Neural crest cell (in vitro differentiated cells): ENCODE data around the gene SHH. TPM values are rescaled to one million over a fixed set of nuclear protein-coding genes. Genes with fewer than 3 reads are reported as not detected.
"Not testable (repeated sequence)": the region's sequence is repeated elsewhere in the genome, so short reads cannot be mapped to it uniquely, and the experiment has no call there.

Source experiments
- DNase-seq: peaks from one replicate; pipeline ENCODE4 v3.0.0; 2021; ENCODE audit warnings: low read depth, mixed read lengths, low spot score
- H3K27ac Mint-ChIP-seq: one replicate; pipeline ENCODE4 v1.8.0; 2021; ENCODE audit warnings: mild to moderate bottlenecking, mixed read lengths; ENCODE audit not compliant: unreplicated experiment
- H3K27me3 Mint-ChIP-seq: 2 replicates; pipeline ENCODE4 v1.8.0; 2021; ENCODE audit warnings: low read depth, mild to moderate bottlenecking, mixed read lengths
- H3K36me3 Mint-ChIP-seq: 2 replicates; pipeline ENCODE4 v1.8.0; 2021; ENCODE audit warnings: low read depth, mild to moderate bottlenecking, mixed read lengths
- H3K4me1 Mint-ChIP-seq: 2 replicates; pipeline ENCODE4 v1.8.0; 2021; ENCODE audit warnings: mixed read lengths
- H3K4me3 Mint-ChIP-seq: one replicate; pipeline ENCODE4 v1.8.0; 2021; ENCODE audit warnings: mild to moderate bottlenecking, mixed read lengths
- H3K9me3 Mint-ChIP-seq: 2 replicates; pipeline ENCODE4 v1.8.0; 2021; ENCODE audit warnings: mixed read lengths
- CTCF ChIP-seq: fragments of 200-600 bp; sonication (generic); conservative IDR thresholded peaks from 2 replicates; pipeline ENCODE4 v1.5.0; 2021; ENCODE audit warnings: antibody characterized with exemption, mild to moderate bottlenecking
- total RNA-seq: library from RNA; stranded (reverse); gene quantifications from 2 replicates; pipeline ENCODE4 v1.2.1, GENCODE V29; 2021

The SHH gene
- total RNA-seq, 1 donor from 2014 or later = not detected

DNA sequence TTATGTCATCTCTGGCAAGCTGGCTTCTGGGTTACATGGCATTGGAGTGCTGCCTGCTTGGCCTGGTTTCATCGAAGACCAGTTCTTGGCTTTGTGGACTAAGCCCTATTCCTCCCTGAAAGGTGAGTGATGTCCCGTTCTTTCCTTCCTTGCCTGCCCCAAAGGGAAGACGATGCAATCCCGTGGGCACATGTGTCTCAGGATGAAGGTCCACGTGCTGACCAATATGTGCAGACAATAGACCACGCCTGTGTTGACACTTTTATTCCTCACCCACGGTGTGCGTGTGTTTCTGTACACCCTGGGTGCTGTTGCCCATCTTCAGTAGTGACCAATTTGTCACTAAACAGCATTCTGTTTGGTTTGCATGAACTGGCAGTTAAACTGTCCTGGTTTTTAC lies 28.6 kb upstream of the SHH start:
- H3K4me3 Mint-ChIP-seq = no peak overlapping the region
- no peaks in the 10 kb centered on the region for H3K4me1 Mint-ChIP-seq
- H3K27ac Mint-ChIP-seq = no peak overlapping the region

GRCh38 chr7:155840262-155840885 lies 28.1 kb upstream of the SHH start:
- no peaks in the 10 kb centered on the region for H3K36me3 Mint-ChIP-seq
- no peak overlapping the region for H3K4me3 Mint-ChIP-seq
- H3K9me3 Mint-ChIP-seq = no peaks in the 10 kb centered on the region
- H3K27me3 Mint-ChIP-seq = peaks cover 5% of the 10 kb centered on the region
- DNase-seq = no peak
- no peaks in the 10 kb centered on the region for H3K4me1 Mint-ChIP-seq
- no peak for TF ChIP-seq CTCF
- H3K27ac Mint-ChIP-seq = no peak overlapping the region

More for the DNA sequence above, 28.6 kb upstream of the SHH start:
- no peak for TF ChIP-seq CTCF
- Mint-ChIP-seq H3K36me3 (no peaks in the 10 kb centered on the region), H3K27me3 (peaks cover 5% of the 10 kb centered on the region), H3K9me3 (no peaks in the 10 kb centered on the region)
- no peak for DNase-seq

DNA sequence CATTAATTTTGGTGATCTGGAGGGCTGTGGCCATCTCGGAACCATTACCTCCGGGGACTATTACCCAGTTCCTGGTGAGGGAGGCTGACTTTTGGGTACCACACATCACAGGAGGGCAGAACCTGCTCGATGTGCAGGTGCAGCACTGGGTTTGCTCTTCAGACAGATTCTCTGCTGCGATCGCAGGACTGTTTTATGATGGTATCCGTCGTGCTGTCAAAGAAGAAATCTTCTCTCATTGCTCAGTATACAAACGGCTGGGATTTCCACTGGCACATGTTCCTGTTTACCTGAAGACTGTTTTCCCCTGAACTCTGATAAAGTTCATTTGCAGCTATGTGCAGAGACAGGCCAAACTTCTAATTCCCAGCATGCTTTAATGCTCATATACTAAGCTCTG lies 27.2 kb upstream of the SHH start:
- no peak for DNase-seq
- TF ChIP-seq CTCF = no peak
- H3K27me3 Mint-ChIP-seq = peaks cover 5% of the 10 kb centered on the region
- H3K4me3 Mint-ChIP-seq = no peak overlapping the region
- H3K4me1 Mint-ChIP-seq = no peaks in the 10 kb centered on the region
- H3K9me3 Mint-ChIP-seq = no peaks in the 10 kb centered on the region
- no peaks in the 10 kb centered on the region for H3K36me3 Mint-ChIP-seq
- H3K27ac Mint-ChIP-seq = no peak overlapping the region

DNA sequence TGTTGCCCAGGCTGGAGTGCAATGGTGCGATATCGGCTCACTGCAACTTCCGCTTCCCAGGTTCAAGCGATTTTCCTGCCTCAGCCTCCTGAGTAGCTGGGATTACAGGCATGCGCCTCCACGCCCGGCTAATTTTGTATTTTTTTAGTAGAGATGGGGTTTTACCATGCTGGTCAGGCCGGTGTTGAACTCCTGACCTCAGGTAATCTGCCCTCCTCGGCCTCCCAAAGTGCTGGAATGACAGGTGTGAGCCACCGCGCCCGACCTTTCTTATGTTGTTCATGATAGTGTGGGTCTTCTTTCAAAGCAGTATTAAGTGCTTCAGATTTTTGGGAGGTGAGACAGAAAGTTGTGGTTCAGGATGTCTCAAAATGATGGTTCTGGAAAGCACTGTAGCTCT lies 26.0 kb upstream of the SHH start:
- not testable (repeated sequence) for H3K36me3 Mint-ChIP-seq, H3K27ac Mint-ChIP-seq, H3K27me3 Mint-ChIP-seq, H3K4me1 Mint-ChIP-seq, H3K9me3 Mint-ChIP-seq, DNase-seq, H3K4me3 Mint-ChIP-seq

GRCh38 chr7:155837126-155837479 lies 24.8 kb upstream of the SHH start:
- DNase-seq = no peak
- Mint-ChIP-seq H3K36me3 (no peaks in the 10 kb centered on the region), H3K27ac (no peak overlapping the region), H3K27me3 (peaks cover 5% of the 10 kb centered on the region), H3K4me1 (no peaks in the 10 kb centered on the region), H3K9me3 (no peaks in the 10 kb centered on the region), H3K4me3 (no peak overlapping the region)
- TF ChIP-seq CTCF = no peak

DNA sequence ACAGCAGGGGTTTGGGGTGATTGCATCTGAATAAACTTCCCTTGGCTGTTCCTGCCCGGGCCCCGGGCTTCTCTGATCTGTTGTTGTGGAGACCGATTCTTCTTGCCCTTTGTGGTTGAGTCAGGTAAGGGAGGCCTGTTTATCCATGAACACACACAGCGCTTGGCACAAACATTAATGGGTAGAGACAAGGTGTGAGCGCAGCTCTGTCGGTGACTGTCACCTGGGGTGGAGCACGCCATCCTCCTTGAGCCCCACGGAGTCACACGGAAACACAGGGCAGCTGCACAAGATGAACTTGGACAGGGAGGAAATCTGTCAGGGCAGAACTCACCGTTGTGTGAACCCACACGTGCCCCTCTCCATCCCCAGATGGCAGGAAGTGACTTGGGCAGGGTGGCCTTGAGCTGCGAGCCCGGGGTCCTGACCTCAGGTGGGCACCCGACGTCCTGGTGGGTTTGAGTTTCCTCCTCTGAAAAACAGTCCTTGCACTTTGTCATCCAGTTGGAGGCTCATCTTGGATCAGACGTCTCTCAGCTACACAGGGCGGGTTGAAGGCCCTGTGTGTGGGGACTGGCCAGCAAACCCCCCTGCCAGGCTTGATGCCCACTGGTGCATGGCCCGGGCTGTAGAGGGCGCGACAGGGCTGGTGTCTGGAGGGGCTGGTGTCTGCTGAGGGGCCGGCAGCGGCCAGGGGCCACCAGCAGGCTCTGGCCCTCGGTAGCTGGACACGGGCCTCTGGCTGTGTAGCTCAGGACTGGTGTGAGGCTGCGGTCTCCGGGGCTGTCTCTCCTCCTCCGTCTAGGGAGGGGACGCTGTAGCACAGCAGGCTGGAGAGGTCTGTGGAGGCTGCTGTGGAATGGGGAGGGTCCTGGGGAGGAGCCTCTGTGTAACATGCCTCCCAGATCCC lies 24.2 kb upstream of the SHH start:
- Mint-ChIP-seq H3K9me3 (no peaks in the 10 kb centered on the region), H3K27me3 (peaks cover 5% of the 10 kb centered on the region), H3K36me3 (no peaks in the 10 kb centered on the region), H3K4me1 (no peaks in the 10 kb centered on the region), H3K27ac (no peak overlapping the region), H3K4me3 (no peak overlapping the region)
- no peak for TF ChIP-seq CTCF
- no peak for DNase-seq
